ENCODE data around the gene DNAJB6.
A peak's percentile ranks its signal among the peaks of the same experiment; 100 is the strongest.
"Not testable (repeated sequence)": the region's sequence is repeated elsewhere in the genome, so short reads cannot be mapped to it uniquely, and the experiment has no call there.

DNAJB6 gene

DNA sequence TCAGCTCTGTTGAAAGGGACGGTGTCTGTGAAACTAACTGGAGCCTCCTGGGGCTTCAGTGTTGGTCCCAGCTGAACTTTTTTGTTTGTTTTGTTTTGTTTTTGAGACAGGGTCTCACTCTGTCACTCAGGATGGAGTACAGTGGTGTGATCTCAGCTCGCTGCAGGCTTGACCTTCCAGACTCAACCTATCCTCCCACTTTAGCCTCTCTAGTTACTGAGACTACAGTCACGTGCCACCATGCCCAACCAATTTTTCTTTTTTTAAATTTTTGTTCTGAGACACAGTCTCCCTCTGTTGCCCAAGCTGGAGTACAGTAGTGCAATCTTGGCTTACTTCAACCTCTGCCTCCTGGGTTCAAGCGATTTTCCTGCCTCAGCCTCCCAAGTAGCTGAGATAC, 13.4 kb upstream of the DNAJB6 start:
- no peak for DNase-seq (ENCODE audit: low spot score)

DNA sequence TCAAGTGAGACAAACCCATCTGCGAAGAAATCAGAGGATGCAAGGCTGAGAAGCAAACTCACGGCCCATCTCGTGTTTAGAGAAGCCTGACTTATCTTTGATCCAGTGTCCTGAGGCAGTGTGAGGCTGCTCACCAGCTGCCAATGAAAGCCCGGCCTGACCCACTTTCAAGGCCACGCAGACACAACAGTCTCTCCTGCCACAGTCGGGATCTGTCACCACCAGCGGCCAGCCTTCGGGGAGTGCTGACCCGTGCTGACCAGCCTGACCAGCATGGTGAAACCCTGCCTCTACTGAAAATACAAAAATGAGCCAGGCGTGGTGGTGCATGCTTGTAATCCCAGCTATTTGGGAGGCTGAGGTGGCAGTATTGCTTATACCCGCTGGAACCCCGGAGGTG, 7.4 kb upstream of the DNAJB6 start:
- no peak for DNase-seq (ENCODE audit: low spot score)

DNA sequence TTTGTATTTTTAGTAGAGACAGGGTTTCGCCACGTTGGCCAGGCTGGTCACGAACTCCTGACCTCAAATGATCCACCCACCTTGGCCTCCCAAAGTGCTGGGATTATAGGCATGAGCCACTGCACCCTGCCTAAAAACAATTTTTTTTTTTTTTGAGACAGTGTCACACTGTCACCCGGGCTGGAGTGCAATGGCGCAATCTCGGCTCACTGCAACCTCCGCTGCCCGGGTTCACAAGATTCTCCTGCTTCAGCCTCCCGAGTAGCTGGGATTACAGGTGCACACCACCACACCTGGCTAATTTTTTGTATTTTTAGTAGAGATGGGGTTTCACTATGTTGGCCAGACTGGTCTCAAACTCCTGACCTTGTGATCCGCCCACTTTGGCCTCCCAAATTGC, 6.2 kb upstream of the DNAJB6 start:
- DNase-seq (ENCODE audit: low spot score) = not testable (repeated sequence)

- not testable (repeated sequence) for DNase-seq (ENCODE audit: low spot score)
Observed at GRCh38 chr7:157331049-157331448, 5.8 kb upstream of the DNAJB6 start.

DNA sequence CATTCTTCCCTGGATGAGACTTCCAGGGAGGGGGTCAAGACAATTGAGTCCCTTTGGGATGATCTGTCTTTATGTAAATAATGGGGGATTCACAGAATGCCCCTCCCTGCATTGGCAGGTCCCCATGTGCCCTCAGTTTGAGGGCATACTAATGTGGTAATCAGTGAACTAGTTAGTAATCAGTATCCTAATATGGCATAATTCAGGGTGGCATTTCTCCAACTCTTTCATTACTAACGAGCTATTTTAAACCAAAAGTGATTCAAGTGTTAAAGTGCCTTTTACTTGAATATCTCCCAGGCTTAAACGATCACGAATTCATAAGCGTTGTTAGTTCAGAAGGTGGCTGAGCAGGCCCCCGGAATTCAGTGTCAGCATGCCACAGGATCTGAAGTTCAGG, 1.6 kb upstream of the DNAJB6 start:
- no peak for DNase-seq (ENCODE audit: low spot score)

DNA sequence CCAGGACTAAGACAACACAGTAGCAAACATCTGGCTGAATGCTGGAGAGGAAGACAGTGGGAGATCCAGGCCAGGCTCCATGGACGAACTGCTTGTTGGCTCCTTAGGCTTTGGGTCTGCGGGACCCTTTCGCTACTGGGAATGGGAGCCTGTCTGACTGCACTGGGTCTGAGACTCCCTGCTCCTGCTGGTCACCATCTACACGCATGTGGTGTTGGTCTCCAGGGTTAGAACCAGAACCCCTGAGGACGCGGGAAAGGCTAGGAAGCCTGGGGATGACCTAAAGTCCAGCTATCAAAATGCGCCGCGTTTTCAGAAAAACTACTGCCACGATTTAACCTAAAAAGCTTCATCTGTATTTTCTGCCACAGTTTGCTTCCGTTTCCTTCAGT, 817 bp upstream of the DNAJB6 start:
- DNase-seq (ENCODE audit: low spot score) = no peak

GRCh38 chr7:157337316-157338149, 729 bp downstream of the DNAJB6 start:
- DNase-seq (ENCODE audit: low spot score) = no peak

- peak; percentile 33 for DNase-seq (ENCODE audit: low spot score)
Observed at GRCh38 chr7:157339777-157340677, 3.2 kb downstream of the DNAJB6 start.

GRCh38 chr7:157347217-157347904, 10.6 kb downstream of the DNAJB6 start:
- no peak for DNase-seq (ENCODE audit: low spot score)

GRCh38 chr7:157348548-157348947, 11.7 kb downstream of the DNAJB6 start:
- DNase-seq (ENCODE audit: low spot score) = no peak

GRCh38 chr7:157352516-157352915, 15.7 kb downstream of the DNAJB6 start:
- DNase-seq (ENCODE audit: low spot score) = no peak

DNA sequence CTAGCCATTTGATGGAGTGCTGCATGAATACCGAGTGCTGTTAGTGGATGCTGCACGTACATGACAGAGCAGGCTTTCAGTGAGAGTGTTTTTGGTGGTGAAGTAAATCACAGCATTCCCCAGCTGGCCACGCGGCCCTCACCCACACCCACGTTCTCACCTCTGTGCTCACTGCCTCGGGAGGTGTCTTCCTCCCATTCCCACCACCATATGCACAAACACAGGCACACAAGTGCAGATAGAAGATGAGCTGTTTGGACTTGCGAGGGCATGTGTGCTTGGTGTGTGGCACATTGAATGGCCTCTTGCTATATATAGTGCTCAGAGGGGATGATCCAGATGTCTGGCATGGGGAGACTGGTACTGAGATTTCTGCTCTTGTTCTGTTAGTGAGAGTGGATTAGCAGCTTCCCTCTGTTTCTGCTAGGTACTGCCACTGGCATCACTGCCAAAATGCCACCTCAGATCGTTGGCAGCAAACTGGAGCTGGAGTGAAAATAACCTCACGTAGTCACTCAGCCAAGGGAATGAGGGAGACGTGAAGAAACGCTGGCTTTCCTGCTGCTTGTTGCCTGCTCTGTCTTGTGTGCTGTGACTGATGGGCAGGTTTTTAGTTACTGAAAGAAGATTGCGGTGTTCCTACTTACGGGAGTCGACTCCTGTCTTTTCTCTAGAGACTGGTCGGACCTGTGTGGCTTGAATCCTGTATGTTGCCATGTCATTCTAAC, 19.1 kb downstream of the DNAJB6 start:
- no peak for DNase-seq (ENCODE audit: low spot score)

DNA sequence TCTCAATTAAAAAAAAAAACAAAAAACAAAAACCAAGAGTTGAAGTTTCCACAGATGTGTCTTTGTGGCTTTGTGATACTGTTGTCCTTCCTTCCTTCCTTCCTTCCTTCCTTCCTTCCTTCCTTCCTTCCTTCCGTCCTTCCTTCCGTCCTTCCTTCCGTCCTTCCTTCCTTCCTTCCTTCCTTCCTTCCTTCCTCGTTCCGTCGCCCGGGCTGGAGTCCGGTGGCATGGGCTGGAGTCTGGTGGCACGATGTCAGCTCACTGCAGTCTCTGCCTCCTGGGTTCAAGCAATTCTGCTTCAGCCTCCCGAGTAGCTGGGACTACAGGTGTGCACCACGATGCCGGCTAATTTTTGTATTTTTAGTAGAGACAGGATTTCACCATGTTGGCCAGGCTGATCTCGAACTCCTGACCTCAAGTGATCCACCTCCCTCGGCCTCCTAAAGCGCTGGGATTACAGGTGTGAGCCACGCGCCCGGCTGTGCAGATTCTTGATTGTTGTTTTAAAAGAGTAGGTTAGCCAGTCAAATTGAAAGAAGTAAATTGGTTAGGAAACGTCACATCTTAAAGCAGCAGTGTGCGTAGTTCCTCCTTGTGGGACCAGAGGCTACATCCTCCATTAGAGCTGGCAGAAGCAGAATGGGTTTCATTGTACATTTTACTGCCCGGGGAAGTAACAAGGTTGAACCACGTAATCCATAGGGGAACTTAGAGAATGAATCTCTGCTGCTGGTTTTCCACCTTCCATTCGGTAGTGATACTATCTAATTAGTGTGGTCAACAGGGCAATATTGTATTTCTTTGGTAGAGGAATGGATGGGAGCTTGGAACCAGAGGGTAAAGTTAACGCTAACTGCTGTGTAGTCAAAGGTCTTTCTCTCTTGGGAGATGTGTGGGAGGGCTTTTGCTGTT, 20.6 kb downstream of the DNAJB6 start:
- no peak for DNase-seq (ENCODE audit: low spot score)

DNA sequence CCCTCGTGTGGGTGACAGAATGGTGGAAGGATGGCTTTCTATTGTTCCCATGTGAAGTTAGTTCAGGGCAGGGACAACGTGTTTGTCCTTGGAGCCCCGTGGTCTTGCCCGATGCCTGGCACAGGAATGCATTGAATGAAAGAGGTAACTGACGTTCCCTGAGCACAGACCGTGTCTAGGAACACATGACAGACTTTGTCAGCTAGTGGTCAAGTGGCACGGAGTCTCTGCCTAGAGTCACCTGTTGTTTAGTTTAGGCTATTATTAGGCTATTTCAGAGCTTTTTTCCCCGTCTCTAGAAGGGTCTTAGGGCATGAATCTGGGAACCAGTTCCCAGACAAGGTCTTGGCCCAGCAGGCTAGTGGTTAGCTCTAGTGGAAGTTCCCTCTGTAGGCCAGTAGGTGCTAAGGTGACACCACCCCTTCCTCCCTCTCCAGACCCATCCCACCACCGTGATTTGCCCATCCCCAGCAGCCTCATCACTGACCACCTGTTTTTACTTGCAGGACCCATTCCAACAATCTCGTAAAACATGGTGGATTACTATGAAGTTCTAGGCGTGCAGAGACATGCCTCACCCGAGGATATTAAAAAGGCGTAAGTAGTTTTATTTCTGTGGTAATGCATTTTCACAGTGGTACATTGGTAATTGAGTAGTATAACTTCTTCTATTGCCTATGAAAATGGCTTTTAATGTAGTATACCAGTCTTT, 21.4 kb downstream of the DNAJB6 start:
- DNase-seq (ENCODE audit: low spot score) = no peak

DNA sequence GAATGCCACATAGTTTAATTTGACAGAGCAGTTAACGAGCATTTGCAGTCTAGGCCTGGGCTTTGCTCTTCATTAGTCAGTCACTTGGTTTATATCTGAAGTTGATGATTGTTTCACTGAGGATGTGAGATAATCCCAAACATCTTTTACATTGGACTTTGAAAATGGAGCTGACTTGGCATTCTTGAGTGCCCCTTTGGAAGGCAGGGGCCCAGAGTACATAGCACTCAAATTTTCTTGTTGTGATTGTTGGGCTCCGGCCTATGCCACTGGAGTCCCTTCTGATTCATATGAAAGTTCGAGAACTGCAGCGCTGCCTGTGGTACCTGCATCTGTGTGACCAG, 21.9 kb downstream of the DNAJB6 start:
- no peak for DNase-seq (ENCODE audit: low spot score)

DNA sequence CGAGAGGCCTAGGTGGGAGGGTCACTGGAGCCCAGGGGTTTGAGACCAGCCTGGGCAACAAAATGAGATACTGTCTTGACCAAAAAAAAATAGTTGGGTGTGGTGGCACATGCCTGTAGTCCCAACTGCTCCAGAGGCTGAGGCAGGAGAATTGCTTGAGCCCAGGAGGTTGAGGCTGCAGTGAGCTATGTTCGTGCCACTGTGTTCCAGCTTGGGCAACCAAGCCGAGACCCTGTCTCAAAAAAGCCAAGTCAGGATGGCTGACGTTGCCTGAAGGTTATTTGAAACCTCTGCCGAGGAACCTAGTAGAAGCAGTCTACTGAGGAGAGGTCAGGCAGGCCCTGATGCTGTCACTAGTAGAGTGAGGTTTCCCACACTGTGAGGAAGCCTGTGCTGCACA, 22.8 kb downstream of the DNAJB6 start:
- DNase-seq (ENCODE audit: low spot score) = no peak

DNA sequence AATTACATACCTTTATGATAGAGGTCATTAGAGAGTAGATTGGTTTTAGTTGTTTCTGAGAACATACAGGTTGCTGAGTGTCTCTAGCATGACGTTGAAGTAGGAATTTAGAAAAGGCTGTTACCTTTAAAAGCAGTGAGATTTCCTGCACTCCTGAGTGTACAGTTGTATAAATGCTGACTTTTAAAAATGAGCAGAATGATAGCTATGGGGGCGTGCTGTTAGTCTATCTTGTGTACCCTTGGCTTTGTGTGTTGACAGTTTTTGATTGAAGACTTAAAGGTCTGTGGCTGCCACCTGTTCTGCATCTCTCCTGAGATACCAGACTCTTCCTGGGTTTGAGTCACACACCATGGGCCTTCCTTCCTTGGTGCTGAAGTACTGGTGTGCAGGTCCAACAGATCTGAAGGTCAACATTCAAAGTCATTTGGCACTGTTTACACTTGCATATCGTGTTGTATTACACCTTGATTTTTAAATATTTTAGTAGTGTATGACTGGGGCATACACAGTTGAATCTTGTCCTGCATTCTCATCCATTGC, 23.8 kb downstream of the DNAJB6 start:
- DNase-seq (ENCODE audit: low spot score) = no peak

GRCh38 chr7:157361537-157361936, 24.7 kb downstream of the DNAJB6 start:
- no peak for DNase-seq (ENCODE audit: low spot score)

GRCh38 chr7:157362729-157363128, 25.9 kb downstream of the DNAJB6 start:
- DNase-seq (ENCODE audit: low spot score) = no peak

GRCh38 chr7:157366722-157367121, 29.9 kb downstream of the DNAJB6 start:
- DNase-seq (ENCODE audit: low spot score) = no peak

Data from COLO829 (cell line).